ENCODE data around the gene RTKN.

Gene RTKN

DNA sequence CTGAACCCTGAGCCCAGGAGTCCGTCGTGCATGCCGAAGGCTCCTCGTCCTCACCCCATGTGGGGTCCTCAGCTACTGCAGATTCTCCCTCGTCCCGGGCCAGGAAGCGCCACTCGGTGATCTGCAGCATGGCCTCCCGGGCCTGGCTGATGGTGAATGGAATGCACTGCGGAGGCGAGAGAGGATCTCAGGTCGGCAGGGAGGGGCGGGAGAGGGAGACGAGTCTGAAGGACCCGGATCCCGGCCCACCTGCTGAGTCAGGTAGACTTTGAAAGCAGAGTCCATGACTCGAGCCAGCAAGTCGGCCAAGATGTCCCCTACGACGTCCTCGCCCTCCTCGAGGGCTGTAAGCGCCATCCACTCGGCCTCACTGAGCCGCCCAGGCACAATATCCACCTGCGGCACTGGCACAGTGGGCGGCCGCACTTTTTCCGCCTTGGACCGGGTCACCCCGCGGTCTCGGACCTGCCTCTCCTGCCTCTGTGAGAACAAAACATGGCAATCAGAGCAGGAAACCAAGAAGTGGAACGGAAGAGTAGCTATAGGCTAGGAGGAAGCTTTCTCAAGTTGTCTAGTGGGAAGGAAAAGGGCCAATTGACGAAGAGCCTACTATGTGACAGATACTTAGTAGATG is 25.9 kb downstream of the RTKN start:
- Mint-ChIP-seq H3K9me3 (no peaks in the 10 kb centered on the region), H3K36me3 (ENCODE audit: low read depth) (no peaks in the 10 kb centered on the region), H3K27ac (peak overlapping the region; percentile 49), H3K4me1 (peaks cover 20% of the 10 kb centered on the region), H3K4me3 (no peak overlapping the region), H3K27me3 (ENCODE audit: low read depth, poor library complexity) (peaks cover 9% of the 10 kb centered on the region)
- TF ChIP-seq, protein P1, sequence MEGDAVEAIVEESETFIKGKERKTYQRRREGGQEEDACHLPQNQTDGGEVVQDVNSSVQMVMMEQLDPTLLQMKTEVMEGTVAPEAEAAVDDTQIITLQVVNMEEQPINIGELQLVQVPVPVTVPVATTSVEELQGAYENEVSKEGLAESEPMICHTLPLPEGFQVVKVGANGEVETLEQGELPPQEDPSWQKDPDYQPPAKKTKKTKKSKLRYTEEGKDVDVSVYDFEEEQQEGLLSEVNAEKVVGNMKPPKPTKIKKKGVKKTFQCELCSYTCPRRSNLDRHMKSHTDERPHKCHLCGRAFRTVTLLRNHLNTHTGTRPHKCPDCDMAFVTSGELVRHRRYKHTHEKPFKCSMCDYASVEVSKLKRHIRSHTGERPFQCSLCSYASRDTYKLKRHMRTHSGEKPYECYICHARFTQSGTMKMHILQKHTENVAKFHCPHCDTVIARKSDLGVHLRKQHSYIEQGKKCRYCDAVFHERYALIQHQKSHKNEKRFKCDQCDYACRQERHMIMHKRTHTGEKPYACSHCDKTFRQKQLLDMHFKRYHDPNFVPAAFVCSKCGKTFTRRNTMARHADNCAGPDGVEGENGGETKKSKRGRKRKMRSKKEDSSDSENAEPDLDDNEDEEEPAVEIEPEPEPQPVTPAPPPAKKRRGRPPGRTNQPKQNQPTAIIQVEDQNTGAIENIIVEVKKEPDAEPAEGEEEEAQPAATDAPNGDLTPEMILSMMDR (IDR thresholded peaks at IDR 0.05): no peak
- DNase-seq: no peak

DNA sequence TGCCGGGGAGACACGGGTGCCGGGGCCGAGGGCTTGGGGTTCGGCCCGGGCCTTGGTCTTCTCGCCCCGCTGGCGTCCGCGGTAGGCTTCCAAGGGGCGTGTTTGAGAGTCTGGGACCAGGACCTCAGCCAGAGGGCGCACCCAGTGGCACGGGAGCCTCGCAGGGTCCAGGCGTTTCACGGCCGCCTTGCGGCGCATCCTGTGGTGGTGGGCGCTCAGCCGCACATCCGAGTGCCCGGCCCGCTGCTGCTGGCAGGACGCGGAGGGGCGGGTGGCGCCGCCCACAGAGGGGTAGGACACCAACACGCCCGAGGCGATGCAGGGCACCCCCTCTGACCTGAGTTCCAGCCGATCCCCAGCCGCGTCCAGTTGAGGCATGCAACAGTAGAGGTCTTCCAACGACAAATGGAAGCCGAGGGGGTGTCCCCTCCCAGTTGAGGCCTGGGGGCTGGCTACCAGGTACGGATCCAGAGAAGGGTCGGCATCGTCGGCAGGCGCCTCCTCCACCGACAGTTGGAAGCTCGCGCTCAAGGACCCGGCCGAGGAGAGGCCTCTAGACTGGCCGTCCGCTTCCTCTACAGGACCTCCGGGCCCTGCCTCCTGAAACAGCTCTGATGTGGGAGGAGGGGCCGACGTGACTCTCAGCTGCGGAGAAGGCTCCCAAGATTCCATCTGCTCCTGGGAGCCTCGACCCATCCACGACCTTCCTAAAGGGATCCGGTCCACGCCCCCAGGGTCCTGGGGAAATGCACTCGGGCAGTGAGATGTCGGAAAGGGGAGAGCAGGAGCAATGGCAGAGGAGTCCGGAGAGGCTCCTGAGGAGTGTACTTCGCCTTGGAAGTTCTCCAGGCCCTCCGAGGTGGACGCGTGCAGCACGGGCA is 26.6 kb downstream of the RTKN start:
- no peaks in the 10 kb centered on the region for H3K9me3 Mint-ChIP-seq
- TF ChIP-seq, protein P1 (IDR thresholded peaks at IDR 0.05): no peak

DNA sequence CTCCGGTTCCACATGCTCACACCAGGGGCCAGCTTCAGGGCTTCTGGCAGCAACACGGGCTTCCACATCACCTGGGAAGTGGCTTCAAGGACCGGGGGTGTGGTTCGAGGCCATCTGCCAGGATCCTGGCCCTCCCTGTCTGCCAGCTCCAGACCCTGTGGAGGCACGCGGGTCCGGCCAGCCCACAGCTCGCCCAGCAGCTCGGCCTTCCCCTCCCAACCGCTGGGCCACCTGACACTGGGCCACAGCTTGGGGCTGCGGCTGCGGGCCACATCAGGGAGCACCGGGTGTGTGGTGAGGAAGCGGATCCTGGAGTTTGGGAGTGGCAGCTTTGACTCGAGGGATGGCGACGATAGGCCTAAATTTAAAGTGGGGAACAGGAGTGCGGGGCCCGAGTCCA is 27.3 kb downstream of the RTKN start:
- Mint-ChIP-seq H3K9me3 (no peaks in the 10 kb centered on the region), H3K27me3 (ENCODE audit: low read depth, poor library complexity) (peaks cover 6% of the 10 kb centered on the region), H3K4me3 (no peak overlapping the region), H3K4me1 (peaks cover 10% of the 10 kb centered on the region), H3K36me3 (ENCODE audit: low read depth) (peaks cover 2% of the 10 kb centered on the region), H3K27ac (no peak overlapping the region)
- TF ChIP-seq, protein P1 (IDR thresholded peaks at IDR 0.05): no peak
- DNase-seq: no peak

More for the DNA sequence above, 26.6 kb downstream of the RTKN start:
- Mint-ChIP-seq H3K27ac (no peak overlapping the region), H3K36me3 (ENCODE audit: low read depth) (no peaks in the 10 kb centered on the region), H3K4me1 (peaks cover 13% of the 10 kb centered on the region), H3K4me3 (no peak overlapping the region), H3K27me3 (ENCODE audit: low read depth, poor library complexity) (peaks cover 6% of the 10 kb centered on the region)
- DNase-seq: no peak

DNA sequence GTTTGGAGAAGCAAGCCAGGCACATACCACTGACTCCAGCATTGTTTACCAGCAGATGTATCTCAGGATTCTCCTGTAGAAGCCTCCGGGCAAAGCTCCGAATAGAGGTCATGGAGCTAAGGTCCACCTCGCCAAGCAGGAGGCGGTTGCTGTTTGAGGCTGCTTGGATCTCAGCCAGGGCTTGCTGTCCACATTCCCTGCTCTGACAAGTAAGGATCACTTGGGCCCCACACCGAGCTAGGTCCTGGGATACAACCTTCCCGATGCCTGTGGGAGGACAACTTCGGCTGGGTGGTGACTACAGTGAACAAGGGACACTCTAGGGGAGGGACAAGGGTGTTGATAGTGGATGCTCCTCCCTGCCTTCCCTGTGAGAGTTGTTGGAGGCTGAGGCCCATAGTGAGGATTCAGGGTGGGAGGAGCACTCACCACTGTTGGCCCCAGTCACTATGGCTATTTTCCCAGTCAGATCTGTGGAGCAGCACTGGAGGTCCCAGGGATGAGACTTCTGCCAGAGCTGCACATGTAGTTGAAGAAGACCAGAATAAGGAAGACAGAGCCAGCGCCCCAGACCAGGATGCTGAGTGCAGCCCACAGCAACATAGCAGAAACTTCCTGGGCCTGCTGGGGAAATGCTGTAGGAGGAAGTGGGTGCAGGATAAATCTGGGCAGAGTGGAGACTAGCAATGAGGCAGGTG is 28.6 kb downstream of the RTKN start:
- Mint-ChIP-seq H3K27me3 (ENCODE audit: low read depth, poor library complexity) (peaks cover 16% of the 10 kb centered on the region), H3K27ac (no peak overlapping the region), H3K4me3 (no peak overlapping the region)

DNA sequence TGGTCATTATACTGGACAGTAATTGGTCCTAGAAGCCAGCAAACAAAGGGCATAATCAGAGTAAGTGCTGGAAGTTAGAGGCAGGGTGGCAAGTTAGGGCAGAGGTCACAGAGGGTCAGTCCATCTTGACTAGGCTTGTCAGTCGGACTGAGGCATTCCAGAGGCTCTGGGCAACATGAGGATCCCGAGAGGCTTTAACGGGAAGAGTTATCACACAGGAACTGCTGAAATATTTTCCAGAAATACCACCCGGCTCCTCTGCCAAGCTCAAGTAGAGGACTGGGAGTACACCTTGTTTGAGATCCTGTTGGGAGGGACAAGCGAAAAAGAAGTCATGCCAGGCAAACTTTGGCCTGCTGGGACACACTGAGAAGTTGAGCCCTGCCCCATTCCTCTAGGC is 34.1 kb downstream of the RTKN start:
- peaks cover 4% of the 10 kb centered on the region for H3K36me3 Mint-ChIP-seq (ENCODE audit: low read depth)
- no peak overlapping the region for H3K27ac Mint-ChIP-seq
- no peaks in the 10 kb centered on the region for H3K9me3 Mint-ChIP-seq
- no peaks in the 10 kb centered on the region for H3K4me1 Mint-ChIP-seq
- DNase-seq: no peak
- H3K27me3 Mint-ChIP-seq (ENCODE audit: low read depth, poor library complexity): peaks cover 42% of the 10 kb centered on the region
- H3K4me3 Mint-ChIP-seq: no peak overlapping the region
- TF ChIP-seq, protein P1 (IDR thresholded peaks at IDR 0.05): no peak

More for the DNA sequence above, 28.6 kb downstream of the RTKN start:
- DNase-seq: no peak
- Mint-ChIP-seq H3K36me3 (ENCODE audit: low read depth) (peaks cover 4% of the 10 kb centered on the region), H3K9me3 (no peaks in the 10 kb centered on the region), H3K4me1 (peaks cover 10% of the 10 kb centered on the region)
- TF ChIP-seq, protein P1 (IDR thresholded peaks at IDR 0.05): no peak
